GM12892 (cell line): ENCODE measurements around the gene SLIT3.

Experiments
- DNase-seq: peaks from one replicate; pipeline ENCODE4 v3.0.0; 2011; ENCODE audit not compliant: insufficient read length
- FAIRE-seq: peaks from 2 replicates; lab custom pipeline; 2011; peaks lifted over from hg19 to GRCh38; lab: Jason Lieb, UNC
- POLR2A ChIP-seq: IDR thresholded peaks from 2 replicates; pipeline ENCODE4 v1.6.1; 2011; ENCODE audit warnings: low read depth, low read length, control low read depth
- POLR2AphosphoS5 ChIP-seq: IDR thresholded peaks from 2 replicates; pipeline ENCODE4 v1.6.1; 2011; ENCODE audit warnings: low read depth, low read length, control low read depth
- TAF1 ChIP-seq: IDR thresholded peaks from 2 replicates; pipeline ENCODE4 v1.6.1; 2011; ENCODE audit warnings: low read depth, mild to moderate bottlenecking, control low read depth, low read length, borderline replicate concordance

Gene SLIT3

DNA sequence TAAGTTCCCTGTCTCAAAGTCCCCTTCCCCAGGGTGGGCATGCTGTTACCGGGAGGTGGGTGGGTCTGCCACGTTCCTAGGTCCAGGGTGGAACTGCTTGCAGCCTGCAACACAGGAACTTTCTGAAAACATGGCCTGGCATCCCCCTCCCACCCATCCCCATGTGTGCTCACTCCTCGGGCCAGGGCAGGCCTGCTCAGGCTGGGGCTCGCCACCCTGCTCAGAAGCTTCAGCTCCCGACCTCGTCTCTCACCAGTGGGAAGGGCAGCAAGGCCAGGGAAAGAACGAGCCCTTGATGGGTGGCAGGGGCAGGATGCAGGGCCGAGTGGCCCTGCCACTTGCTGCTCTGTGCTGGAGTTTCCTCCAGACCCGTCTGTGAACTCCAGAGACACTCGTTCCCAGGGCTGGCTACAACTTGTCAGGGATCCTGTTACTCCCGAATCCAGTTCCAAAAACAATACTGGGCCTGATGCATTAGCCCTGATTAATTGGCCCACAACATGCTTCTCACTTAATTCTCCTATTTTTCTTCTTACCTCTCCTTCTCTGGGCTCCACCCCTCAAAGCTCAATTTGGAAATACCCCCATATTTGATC, 197.3 kb downstream of the SLIT3 start:
- DNase-seq (no peak), FAIRE-seq (no peak)
- TF ChIP-seq TAF1: no peak
- no peak for TF ChIP-seq POLR2AphosphoS5
- no peak for TF ChIP-seq POLR2A

DNA sequence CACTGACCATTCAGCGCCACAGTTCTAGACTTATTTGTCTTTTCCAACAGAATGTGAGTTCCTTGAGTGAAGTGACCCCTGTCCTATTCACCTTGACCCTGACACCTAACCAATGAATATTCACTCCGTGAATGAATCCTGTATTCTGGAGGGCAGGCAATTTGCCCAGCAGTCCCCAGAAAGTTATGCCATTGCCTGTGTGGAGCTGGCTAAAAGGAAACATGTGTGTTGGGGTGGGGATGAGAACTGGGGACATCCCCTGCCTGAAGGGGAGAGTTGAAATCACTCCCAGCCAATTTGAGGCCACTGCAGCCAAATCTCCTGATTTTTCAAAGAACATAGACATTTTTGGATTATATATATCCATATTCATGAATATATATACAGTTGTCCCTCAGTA, 199.0 kb downstream of the SLIT3 start:
- TF ChIP-seq POLR2AphosphoS5 (no peak), POLR2A (no peak), TAF1 (no peak)
- DNase-seq (no peak), FAIRE-seq (no peak)

DNA sequence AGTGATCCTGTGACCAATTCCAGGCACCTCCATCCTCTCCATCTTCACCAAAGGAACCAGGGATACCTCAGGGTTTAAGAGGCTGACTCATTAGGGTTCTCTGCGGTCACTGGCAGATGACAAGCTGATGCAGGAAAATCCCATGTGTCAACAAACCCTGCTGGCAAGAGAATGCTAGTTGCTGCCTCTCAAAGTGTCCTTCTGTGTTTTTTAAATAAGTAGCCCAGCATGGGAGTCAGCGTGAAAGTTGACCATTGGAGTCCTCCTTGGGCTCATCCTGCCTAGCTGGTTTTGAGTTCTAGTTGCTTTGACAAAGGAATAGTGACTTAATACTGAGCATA, 200.2 kb downstream of the SLIT3 start:
- FAIRE-seq (no peak), DNase-seq (no peak)
- TF ChIP-seq POLR2AphosphoS5: no peak
- no peak for TF ChIP-seq TAF1
- TF ChIP-seq POLR2A: no peak

DNA sequence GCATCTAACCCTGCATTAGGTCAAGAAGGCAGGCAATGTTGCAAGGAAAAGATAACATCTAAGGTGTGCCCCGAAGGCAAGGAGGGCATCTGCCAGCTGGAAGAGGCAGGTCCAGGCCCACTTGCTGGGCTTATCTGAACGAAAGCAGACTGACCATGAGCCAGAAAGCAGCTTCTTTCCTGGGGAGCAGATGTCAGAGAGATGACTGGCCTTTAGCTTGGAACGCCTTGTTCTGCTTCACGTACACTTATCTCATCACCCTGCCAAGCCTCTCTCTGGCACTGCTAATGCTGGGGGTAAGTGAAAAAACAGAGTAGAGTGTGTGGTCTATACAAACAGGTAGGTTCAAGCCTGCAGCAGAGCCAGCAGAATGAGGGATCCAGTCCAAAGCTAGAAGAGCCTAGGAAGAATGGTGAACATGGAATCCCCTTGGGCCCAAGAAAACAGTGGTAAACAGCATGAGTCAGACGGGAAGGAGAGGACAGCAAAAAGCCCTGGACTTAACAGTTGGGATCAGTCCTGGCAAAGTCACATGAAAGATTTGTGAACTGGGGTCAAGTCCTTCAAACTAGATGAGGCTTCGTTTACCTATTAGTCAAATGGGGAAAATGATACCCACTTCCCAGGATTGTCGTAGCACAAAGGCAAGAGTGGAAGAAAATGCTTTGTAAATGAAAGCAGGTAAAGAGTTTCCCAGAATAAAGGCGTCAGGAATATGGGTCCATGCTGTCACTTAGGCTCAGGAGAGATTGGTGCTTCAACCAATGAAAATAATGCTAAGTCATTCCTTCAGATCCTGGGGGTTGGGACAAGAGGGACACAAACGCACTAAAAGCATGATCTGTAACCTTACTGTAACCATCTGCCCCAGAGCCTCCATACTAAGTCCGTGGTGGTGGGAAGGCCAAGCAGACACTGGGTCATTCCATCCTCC, 200.9 kb downstream of the SLIT3 start:
- TF ChIP-seq POLR2AphosphoS5: no peak
- TF ChIP-seq POLR2A: no peak
- no peak for TF ChIP-seq TAF1
- FAIRE-seq (no peak), DNase-seq (no peak)

DNA sequence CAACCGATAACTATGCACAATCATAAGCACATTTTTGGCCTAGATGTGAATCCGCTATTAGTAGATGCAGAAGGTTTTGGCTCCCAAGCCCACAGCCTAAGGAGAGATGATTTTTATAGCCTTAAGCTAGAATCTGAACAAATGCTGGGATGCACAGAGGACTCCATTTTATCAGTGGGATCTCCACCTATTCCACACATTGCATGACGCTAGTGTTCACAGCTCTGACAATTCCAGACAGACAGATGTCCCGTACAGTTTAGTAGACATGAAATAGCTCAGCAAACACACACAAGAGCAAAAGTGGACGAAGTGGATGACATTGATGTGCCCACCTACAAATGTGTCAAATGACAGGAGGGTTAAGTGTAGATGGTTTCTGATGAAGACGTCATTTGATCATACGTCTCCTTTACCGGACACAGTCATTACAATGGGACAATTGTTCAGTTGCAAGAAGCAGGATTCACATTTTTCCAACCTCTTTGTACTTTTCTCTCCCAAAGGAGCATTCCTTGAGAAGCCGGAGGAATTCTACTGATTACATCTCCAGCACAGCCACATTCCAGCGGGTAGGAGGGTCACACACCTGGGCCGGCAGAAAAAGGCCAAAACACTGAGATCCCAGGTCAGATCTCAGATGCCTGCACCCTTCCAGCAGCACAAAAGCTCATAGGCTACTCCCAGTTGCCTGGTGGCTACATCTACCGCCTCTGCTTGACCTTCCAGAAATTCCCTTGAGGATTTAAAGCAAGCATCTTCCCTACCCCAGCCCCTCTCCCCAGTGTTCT, 202.4 kb downstream of the SLIT3 start:
- no peak for FAIRE-seq
- TF ChIP-seq TAF1 (no peak), POLR2A (no peak), POLR2AphosphoS5 (no peak)
- DNase-seq: no peak

DNA sequence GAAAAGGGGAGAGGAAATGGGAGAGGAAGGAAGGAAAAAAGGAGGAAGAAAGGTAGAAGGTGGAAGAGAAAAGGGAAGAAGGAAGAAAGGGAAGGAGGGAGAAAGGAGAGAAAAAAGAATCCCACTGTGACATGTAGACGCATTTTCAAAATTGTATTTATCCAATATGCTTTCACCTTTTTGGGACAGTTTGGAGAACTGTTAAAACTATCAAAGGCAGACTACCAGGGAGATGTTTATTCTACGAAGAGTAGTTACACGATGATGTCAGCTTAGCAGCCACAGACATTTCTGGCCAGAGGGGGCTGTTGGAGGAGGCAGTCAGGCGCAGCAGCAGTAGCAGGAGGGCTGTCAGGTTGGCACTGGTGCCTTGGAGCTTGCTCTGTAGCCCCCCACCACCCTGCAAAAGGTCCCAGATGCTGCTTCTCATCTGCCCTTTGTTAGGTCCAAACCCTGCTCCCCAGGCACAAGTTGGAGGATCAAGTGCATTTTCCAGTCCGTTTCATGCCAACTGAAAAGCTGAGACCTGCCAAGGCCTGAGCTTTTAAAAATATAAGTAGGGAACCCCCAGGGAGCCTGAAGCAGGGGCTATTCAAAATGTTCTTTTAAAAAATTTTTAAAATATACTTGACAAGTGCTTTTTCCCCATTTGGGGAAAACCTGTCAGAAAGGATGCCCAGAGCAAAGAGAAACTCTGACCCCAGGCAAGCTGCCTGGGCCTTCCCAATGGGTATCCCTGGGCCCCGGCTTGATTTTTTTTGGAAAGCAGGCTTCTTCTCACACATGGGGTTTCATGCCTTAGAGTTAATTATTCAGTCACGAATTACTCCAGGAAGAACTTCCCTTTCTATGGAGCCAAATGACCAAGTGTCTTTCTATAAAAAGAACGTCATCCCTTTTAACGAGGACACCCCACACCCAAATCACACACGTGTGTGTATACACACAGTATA, 203.3 kb downstream of the SLIT3 start:
- DNase-seq: no peak
- TF ChIP-seq POLR2AphosphoS5: no peak
- no peak for TF ChIP-seq TAF1
- no peak for TF ChIP-seq POLR2A
- no peak for FAIRE-seq

DNA sequence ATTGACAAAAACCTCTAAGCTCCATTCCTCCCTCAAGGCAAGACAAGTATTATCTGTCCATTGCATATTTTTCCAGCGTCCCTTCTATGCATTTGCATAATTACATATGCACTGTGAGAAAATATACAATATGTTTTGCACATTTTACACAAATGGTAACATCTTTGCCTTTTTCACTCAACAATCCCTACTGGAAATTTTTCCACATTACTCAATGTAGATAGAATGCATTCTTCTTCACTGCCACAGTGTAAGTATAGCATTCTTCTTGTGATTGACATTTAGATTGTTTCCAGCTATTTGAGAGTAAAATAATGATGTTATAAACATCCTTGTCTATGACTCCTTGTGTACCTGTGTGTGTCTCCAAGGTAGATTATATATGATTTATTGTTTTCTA, 205.0 kb downstream of the SLIT3 start:
- DNase-seq (no peak), FAIRE-seq (no peak)
- TF ChIP-seq POLR2AphosphoS5 (no peak), POLR2A (no peak), TAF1 (no peak)

DNA sequence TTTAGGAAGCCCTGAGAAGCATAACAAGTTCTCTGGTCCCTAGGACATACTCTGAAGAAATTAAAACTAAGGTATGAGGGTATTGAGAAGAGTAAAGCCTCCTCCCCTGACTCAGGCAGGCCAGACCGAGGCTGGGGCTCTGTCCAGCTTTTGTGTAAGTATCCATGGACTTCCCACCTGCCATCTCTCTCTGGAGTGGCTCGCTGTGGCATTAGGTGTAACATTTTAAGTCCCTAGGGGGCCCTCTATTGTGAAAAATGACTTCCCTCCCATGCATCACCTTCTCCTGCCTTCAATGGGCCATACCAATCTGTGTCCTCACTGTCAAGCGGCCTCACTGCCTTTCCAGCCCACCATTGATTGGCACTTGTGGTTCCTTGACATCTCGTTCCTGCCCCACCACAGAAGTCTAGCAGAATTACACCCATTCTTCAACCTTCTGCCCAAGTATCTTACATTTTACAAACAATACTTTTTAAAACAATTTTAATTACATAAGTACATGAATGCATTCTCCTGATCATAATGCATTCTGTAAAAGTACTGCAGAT, 205.5 kb downstream of the SLIT3 start:
- DNase-seq: no peak
- no peak for FAIRE-seq
- TF ChIP-seq POLR2A (no peak), TAF1 (no peak), POLR2AphosphoS5 (no peak)

DNA sequence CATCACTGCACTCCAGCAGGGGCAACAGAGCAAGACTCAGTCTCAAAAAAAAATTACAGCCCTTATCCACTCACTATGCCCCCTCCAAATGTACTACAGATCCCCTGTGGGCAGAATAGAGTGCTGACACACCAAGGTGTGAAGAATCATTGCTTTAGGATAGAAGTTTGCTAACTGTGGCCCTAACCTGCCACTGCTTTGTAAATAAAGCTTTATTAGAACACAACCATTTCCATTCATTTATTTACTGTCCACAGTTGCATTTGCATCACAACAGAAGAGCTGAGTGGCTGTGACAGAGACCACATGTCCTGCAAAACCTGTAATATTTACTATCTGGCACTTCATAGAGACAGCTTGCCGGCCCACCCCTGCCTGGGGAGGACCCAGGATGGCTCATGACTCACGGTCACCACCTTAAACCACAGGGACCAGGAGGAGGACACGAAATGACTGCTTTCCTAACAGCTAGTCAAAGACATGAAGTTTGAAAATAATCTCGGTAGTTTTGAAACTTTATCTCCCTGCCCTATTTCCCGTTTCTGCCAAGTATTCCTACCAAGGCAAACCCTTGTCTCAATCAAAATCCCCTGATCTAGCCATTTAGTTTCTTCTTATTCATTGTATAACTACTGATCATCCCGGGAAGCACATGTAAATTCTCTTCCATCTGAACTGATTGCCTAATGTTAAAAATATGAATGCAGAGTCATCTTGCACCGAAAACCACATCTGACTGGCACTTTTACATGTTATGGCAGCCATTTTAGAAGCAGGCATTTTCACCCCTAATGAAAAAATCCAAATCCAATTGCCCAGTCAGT, 206.1 kb downstream of the SLIT3 start:
- FAIRE-seq: peak; percentile 24
- TF ChIP-seq TAF1 (no peak), POLR2AphosphoS5 (no peak), POLR2A (no peak)
- no peak for DNase-seq
